Measurements from ENCODE around the gene SHISA9.
"Not testable (repeated sequence)": the region's sequence is repeated elsewhere in the genome, so short reads cannot be mapped to it uniquely, and the experiment has no call there.

SHISA9 gene

DNA sequence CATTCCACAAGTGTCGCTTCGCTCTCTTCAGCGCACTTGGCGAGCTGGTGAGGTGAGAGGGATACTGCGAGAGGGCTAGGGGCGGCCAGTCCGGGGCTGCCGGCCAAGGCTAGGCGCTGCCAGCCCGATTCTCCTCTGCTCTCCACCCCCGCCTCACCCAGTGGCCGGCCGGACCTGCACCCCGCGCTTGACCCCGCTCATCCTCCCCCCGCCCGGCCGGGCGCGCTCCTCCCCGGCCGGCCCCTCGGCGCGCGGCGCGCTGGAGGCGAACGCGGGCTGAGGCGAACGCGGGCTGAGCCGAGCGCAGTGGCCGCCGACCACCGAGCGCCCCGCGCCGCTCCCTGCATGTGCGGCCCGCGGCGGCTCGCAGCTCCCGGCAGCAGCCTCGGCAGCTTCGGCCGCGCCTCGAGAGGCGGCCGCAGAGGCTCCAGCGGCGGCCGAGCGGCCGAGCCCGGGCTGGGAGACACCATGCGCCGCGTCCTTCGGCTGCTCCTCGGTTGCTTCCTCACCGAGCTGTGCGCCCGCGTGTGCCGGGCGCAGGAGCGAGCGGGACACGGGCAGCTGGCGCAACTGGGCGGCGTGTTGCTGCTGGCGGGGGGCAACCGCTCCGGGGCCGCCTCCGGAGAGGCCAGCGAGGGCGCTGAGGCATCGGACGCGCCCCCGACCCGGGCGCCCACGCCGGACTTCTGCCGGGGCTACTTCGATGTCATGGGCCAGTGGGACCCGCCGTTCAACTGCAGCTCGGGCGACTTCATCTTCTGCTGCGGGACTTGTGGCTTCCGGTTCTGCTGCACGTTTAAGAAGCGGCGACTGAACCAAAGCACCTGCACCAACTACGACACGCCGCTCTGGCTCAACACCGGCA, at the start of gene SHISA9:
Gene SHISA9, plus strand, starts transcription at position 2 of the 865 bp plus-strand sequence.
- no peak for DNase-seq

- no peak for DNase-seq
These were observed 47.4 kb upstream of the SHISA9 start for GRCh38 chr16:12853972-12854371.

DNA sequence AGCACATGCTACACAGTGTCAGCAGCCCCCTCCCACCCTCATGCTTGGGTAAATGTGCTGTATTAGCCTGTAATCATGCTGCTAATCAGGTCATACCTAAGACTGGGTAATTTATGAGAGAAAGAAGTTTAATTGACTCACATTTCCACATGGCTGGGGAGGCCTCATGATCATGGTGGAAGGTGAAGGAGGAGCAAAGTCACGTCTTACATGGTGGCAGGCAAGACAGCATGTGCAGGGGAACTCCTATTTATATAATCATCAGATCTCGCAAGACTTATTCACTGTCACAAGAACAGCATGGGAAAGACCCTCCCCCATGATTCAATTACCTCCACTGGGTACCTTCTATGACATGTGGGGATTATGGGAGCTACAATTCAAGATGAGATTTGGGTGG, 44.0 kb upstream of the SHISA9 start:
- DNase-seq, result not testable (repeated sequence)

GRCh38 chr16:12862327-12862726, 39.1 kb upstream of the SHISA9 start:
- no peak for DNase-seq

- no peak for DNase-seq
These were observed 38.5 kb upstream of the SHISA9 start for GRCh38 chr16:12862941-12863340.

- DNase-seq, result no peak
These were observed 34.3 kb upstream of the SHISA9 start for GRCh38 chr16:12866981-12867551.

GRCh38 chr16:12868169-12868568, 33.2 kb upstream of the SHISA9 start:
- DNase-seq, result no peak

GRCh38 chr16:12868788-12869187, 32.6 kb upstream of the SHISA9 start:
- no peak for DNase-seq

DNA sequence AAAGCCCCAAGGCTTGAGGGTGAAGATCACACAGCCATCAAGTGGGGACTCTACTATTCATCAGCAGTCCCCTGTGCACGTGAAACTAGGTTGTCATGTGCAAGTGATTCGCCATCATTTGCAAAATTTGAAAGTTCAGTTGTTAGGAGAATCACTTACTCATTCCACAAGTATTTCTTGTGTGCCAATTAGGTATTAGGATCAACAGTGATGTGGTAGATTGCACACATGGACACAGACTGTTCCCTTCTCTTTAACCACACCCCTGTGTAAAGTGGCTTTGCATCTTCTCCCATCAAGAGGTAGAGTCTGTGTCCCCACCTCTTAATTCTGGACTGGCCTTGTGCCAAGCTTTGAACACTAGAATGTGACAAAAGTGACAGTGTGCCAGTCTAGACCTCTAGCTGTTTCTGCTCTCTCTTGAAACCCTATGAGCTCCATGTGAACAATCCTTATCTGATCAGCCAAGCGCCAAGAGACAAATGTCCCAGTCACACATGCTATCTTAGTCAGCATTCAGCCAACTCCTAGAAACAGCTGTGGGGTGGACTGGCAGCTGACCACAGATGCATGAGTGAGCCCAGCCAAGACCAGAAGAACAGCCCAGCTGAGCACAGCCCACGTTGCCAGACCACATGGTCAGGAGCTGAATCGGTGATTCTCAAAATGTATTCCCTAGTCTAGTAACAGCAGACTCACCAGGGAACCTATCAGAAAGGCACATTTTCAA, 31.5 kb upstream of the SHISA9 start:
- DNase-seq, result no peak

GRCh38 chr16:12871784-12872183, 29.6 kb upstream of the SHISA9 start:
- no peak for DNase-seq

DNA sequence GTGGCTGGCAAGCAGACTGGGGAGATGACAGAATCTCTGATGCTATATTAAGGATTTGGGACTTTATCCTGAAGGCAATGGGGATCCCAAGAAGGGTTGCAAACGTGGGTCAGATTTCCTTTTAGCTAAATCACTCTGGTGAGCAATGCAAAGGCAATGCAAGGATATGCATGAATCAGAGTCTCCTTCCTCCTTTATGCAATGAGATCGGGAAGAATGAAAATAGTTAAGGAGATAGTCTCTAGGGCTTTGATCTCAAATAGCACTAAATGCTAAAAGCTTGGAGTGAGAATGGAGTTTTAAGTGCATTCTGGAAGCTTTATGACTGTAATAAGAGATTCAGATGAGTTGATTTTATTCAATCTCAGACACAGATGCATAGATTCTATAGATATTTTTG, 27.2 kb upstream of the SHISA9 start:
- no peak for DNase-seq

DNA sequence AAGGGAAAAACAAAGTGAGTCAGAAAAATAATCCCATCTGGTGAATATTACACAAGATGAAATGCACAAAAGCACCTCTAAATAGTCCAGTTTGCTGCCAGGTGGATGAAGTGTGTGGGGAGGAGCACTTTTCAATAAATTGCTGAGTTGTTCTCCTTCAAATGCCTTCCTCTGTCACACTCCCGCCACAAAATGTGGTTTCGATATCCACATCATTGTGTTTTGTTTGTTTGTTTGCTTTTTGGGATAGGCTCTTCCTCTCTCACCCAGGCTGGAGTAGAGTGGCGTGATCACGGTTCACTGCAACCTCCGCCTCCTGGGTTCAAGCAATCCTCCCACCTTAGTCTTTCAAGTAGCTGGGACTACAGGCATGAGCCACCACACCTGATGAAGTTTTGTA, 24.6 kb upstream of the SHISA9 start:
- no peak for DNase-seq

DNA sequence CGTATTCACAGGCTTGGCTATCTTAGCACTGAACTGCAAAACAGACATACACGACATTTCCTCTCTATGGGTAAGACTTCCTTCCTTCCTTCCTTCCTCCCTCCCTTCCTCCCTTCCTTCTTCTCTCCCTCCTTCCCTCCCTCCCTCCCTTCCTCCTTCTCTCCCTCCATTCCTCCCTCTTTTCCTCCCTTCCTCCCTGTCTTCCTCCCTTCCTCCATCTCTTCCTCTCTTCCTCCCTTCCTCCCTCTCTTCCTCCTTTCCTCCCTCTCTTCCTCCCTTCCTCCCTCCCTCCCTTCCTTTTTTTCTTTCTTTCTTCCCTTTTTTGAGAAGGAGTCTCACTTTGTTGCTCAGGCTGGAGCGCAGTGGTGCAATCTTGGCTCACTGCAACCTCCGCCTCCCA, 22.4 kb upstream of the SHISA9 start:
- DNase-seq, result no peak

GRCh38 chr16:12879812-12880211, 21.6 kb upstream of the SHISA9 start:
- no peak for DNase-seq

- no peak for DNase-seq
These were observed 20.2 kb upstream of the SHISA9 start for GRCh38 chr16:12881182-12881581.

- no peak for DNase-seq
These were observed 19.7 kb upstream of the SHISA9 start for GRCh38 chr16:12881740-12882139.

GRCh38 chr16:12885742-12886141, 15.7 kb upstream of the SHISA9 start:
- DNase-seq, result no peak

DNA sequence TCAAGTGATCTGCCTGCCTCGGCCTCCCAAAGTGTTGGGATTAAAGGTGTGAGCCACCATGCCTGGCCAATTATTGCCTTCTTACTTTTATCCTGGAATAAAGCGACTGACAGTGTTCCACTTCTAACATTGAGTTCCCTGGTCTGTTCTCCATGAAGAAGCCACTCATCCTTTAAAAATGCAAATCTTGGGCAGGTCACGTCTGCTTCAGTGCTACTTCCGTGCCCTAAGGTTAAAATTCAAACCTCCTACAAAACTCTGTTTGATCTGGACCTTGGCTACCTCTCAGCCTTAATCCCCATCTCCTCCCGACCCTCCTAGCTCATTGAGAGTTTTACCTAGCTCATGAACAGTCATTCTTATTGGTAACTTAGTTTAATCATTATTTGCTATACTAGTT, 9.6 kb upstream of the SHISA9 start:
- DNase-seq, result no peak

GRCh38 chr16:12893050-12893750, 8.2 kb upstream of the SHISA9 start:
- DNase-seq, result no peak

DNA sequence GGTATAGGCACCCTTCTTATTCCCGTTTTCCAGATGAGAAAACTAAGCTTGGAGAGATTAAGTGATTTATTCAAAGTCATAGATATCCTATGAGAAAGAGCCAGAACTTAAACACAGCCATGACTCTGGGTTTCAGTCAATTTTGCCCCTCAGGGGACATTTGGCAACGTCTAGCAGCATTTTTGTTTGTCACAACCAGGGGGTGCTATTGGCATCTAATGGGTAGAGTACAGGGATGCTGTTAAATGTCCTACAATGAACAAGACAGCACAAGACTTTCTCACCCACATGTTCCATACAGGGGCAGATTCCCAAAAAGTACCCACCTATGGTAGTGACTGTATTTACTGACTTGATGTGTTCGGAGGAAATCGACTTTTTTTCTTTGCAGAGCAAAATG, 4.8 kb upstream of the SHISA9 start:
- no peak for DNase-seq

DNA sequence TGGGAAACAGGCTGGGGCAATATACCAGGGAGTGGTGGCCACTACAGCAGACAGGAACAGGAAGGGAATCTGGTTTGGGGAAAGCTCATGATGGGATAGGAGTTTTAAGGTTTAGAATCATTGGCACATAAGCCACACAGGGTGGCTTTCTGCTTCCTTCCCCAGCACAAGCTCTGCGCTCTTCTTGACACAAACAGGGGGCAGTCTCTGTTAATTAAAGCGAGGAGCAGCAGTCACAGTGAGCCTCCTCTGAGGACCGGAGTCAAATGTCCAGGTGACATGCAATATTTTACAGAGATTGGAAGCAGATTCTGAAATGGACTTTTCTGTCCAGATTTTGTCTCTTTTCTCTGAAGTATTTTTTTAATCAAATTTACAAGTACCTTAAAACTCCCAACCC, 2.8 kb upstream of the SHISA9 start:
- DNase-seq, result no peak

DNA sequence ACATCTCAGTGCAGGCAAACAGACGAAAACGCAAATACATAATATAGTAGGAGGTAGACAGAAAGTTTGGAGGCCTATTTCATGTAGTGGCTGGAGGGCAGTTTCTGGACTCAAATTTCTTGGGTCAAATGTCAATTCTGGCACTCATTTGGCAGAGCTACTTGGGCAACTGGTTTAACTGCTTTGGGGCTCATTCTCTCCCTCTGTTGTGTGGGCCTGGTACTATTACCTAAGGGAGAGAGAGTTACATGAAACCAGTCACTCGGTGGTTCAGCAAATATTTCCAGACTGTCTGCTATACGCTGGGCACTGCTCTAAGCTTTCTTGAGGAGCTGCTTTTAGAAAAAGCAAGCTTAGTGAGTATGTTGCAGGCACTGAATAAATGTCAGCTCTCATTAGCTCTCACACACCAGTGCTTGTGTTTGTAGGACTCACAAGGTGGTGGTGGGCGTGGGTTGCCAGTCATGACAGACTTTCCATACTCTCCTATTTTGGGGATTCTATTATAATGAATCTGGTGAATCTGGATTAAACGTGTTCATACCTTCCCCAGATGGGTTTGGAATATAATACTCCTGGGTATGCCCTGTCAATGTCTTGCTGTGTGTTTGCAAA, 1.8 kb upstream of the SHISA9 start:
- no peak for DNase-seq

- no peak for DNase-seq
These were observed 1.2 kb upstream of the SHISA9 start for GRCh38 chr16:12900156-12900555.
